DMS114 treated with DMSO at 0.1 percent for 48 hours (cell line): ENCODE results near the gene ZNF358.

ENCODE experiments used
- DNase-seq: peaks from one replicate; lab custom pipeline; 2025; ENCODE audit not compliant: unreplicated experiment; lab: John Stamatoyannopoulos, UW

The ZNF358 gene

DNA sequence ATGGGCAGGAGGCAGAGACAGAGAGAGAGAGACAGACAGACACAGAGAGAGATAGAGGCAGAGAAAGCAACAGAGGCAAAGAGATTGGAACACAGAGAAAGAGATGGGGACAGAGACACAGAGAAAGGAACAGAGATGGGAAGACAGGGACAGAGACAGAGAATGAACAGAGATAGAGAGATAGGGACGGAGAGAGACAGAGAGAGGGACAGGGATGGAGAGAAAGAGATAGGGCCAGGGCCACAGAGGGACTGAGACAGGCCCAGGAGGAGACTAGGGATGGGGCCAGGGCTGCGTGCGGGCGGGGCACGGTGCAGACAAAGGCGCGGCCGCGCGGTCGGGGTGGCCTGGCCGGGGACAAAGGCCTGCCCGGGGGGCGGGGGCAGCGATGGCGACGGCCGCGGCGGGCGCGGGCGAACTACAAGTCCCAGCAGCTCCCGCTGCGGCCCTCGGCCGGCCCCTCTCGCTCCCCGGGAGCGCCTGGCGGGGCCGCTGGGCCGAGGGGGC is at the start of gene ZNF358:
Gene ZNF358 (plus strand): TSS at position 459 of the 507 bp plus-strand sequence. CDS start 3,140 bp downstream, outside the sequence.
- no peak for DNase-seq

DNA sequence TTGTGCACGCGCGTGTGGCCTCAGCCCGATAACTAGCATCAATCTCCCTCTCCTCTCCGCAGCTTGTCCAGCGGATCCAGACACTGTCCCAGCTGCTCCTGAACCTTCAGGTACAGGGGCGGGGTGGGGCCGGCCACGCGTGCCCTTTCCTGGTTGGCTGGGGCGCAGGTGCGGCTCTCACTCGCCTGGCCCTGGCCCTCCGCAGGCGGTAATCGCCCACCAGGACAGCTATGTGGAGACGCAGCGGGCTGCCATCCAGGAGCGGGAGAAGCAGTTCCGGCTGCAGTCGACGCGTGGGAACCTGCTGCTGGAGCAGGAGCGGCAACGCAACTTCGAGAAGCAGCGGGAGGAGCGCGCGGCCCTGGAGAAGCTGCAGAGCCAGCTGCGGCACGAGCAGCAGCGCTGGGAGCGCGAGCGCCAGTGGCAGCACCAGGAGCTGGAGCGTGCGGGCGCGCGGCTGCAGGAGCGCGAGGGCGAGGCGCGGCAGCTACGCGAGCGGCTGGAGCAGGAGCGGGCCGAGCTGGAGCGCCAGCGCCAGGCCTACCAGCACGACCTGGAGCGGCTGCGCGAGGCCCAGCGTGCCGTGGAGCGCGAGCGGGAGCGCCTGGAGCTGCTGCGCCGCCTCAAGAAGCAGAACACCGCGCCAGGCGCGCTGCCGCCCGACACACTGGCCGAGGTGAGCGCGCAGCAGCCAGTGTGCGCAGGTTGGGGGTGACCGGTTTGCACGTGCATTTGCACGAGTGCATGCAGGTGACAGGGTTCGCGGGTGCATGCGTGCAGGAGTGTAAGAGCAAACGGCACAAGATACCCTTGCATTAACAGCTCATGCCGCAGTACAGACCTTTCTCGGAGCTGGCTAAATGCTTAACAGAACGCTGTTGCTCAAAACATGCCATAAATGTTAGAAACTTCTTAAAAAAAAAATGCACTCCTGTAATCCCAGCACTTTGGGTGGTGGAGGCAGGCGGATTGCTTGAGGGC is 48.6 kb upstream of the ZNF358 start:
- DNase-seq = no peak

DNA sequence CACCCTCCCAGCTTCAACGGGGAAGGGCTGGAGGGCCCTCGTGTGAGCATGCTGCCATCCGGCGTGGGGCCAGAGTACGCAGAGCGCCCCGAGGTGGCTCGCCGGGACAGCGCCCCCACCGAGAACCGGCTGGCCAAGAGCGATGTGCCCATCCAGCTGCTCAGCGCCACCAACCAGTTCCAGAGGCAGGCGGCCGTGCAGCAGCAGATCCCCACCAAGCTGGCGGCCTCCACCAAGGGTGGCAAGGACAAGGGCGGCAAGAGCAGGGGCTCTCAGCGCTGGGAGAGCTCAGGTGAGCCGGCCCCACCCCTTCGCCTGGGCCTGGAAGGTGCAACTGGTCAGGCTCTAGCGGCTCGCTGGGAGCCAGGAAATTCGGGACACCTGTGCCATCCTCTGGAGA is 47.1 kb upstream of the ZNF358 start:
- no peak for DNase-seq

- no peak for DNase-seq
Measured at GRCh38 chr19:7469669-7470285, 46.1 kb upstream of the ZNF358 start.

DNA sequence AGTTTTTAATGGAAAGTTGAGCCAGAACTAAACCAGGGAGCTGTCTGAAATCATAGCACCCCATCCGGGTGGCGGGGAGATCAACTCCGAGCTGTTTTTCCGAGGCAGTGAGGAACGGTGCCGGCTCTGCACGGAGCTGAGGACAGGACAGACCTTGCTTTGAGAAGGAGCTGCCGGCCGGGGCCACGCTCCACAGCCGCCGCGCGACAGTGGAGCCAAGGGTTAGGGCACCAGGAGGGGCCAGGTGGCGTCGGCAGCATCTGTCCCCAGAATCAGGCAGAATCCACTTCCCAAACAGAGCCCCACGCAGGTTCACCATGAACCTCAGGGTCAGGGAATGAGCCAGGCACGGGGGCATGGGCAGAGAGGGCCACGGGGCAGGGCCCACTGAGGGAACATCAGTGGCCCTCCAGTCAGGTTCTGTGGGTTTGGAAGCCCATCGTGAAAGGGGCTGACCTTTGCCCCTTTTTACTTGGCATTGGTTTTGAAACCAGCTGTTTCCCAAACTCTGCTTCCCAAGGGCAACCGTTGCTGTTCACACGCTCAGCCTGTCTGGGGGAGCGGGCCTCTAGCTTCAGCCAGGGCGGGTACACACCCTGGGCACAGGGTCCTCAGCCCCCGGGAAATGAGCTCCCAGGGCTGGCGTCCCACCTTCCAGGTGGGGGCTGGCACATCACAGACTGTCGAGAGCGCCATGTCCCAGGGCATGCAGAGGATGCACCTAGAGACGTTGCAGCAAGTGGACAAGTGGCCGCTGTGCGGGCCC is 45.2 kb upstream of the ZNF358 start:
- DNase-seq = no peak

DNA sequence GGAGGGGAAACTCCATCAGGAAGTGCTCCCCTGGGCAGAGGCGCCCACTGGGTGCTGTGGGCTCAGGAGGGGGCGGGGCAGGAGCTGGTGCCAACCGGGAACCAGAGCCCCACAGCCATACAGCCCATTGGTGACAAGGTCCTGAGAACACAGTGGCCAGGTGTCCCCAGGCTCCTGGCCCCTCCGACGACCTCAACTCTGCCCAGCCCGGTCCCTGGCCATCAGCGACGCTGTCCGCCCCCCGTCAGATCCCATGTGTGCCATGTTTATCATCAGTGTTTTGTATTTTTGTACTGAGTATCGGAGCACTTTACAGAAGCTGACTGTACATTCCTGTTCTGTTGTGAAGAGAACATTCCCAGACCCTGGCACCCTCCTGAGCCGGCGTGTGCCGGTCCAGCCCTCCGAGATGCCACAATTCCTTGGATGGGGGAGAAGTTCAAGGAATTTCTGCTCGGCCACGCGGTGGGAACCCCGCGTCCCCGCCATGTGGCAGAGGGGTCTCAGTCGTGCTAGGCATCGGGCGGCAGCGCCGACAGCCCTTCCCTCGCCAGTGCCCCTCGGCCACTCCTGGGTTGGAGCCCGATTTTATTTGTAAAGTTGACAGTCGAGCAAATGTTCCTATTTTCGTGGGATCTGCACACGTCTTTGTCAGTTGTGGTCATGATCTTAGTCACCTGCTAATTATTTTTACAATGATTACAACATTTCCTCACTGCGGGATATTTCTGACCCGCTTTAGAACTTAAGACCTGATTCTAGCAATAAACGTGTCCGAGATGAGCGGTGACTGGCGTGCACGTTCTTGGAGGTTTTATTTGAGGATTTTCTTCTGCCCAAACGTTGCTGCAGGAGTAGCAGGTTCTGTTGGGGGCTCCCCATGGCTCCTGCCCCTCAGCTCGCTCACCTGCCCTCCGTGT is 43.9 kb upstream of the ZNF358 start:
- no peak for DNase-seq

GRCh38 chr19:7475665-7476064 is 40.2 kb upstream of the ZNF358 start:
- no peak for DNase-seq

GRCh38 chr19:7476241-7476640 is 39.7 kb upstream of the ZNF358 start:
- no peak for DNase-seq

GRCh38 chr19:7476777-7477494 is 39.0 kb upstream of the ZNF358 start:
- no peak for DNase-seq

DNA sequence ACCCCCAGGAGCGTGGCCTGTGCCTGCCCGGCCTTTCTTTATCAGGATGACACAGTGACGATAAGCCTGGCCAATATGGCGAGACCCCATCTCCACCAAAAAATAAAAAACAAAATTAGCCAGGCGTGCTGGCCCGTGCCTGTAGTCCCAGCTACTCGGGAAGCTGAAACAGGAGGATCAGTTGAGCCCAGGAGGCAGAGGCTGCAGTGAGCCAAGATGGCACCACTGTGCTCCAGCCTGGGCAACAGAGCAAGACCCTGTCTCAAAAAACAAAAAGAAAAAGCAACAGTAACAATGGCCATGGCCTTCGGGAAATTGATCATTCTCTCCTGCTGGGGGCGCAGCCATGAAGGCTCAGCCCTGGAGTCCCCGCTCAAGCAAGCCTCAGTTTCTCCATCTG is 38.1 kb upstream of the ZNF358 start:
- no peak for DNase-seq

- DNase-seq = no peak
Measured at GRCh38 chr19:7478173-7478842, 37.6 kb upstream of the ZNF358 start.

GRCh38 chr19:7478843-7479227 is 37.1 kb upstream of the ZNF358 start:
- no peak for DNase-seq

GRCh38 chr19:7480222-7480969 is 35.5 kb upstream of the ZNF358 start:
- DNase-seq = no peak

DNA sequence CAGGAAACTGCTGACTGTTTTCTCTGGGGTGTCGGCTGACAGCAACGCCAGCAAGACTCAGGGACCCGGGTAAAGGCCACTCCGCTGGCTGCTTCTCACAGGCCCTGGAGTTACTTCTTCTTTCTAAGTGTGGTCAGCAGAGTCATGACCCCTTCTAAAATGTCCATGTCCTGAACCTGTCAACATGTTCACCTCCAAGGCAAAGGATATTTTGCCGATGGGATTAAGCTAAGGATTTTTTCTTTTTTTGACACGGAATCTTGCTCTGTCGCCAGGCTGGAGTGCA is 35.0 kb upstream of the ZNF358 start:
- DNase-seq = no peak

- DNase-seq = no peak
Measured at GRCh38 chr19:7482584-7483439, 33.1 kb upstream of the ZNF358 start.

DNA sequence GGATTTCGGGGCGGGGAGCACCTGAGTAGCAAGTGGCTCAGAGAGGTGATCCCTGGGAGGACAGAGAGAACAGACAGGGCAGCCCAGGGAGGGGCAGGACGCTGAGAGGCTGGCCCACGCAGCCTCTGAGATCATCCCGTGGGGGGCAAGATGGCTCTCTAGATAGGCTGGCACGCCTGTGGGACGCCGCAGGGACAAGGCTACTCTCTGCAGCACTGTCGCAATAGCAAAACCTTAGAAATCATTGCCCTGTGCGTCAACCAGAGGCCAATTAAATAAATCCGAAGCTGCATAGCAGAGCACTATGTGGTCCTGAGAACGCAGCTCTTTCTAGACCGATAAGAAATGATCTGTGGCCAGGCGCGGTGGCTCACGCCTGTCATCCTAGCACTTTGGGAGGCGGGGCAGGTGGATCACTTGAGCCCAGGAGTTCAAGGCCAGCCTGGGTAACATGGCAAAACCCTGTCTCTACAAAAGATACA is 32.1 kb upstream of the ZNF358 start:
- no peak for DNase-seq

DNA sequence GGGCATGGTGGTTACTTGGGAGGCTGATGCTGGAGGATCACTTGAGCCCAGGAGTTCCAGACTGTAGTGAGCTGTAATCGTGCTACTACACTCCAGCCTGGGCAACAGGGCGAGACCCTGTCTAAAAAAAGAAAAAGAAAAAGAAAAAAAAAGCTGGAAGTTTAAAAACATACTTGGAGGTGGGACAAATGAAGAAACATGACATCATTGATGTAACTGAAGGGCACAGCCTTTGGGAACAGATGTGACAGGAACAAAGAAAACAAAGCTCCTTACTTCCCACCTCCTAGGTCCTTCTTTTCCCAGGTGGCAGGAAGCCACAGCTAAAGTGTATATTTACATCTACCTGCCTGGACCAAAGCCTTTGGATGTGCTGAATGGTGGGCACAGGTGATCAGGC is 29.0 kb upstream of the ZNF358 start:
- no peak for DNase-seq
